ENCODE results near the gene PSD.
A peak's percentile ranks its signal among the peaks of the same experiment; 100 is the strongest.

Gene PSD

GRCh38 chr10:102432162-102432950 lies 13.8 kb upstream of the PSD start, which contains the start of gene CUEDC2:
Gene CUEDC2, minus strand, starts transcription at chr10:102432574. Its CDS starts 7,386 bp downstream, at chr10:102425188.
- peaks cover 6 to 33% (median 21%) of the 10 kb centered on the region in 5 donors for H3K4me1 ChIP-seq (ENCODE audit: control insufficient read depth in 5 of 5, insufficient read depth in 5 of 5, low read length in 5 of 5)

GRCh38 chr10:102431452-102432124 lies 13.0 kb upstream of the PSD start:
- peak overlapping the region; percentile 88 to 96 (median 89) for H3K4me3 ChIP-seq (ENCODE audit: low read depth in 1 of 5, low read length in 5 of 5)
- no peaks in the 10 kb centered on the region for H3K36me3 ChIP-seq (ENCODE audit: control insufficient read depth in 5 of 5, insufficient read depth in 5 of 5, low read length in 5 of 5)
- peaks cover 0 to 21% (median 12%) of the 10 kb centered on the region in 5 donors for H3K27me3 ChIP-seq (ENCODE audit: control insufficient read depth in 5 of 5, insufficient read depth in 4 of 5, low read length in 5 of 5)
- peak overlapping the region; percentile 73 to 98 (median 88) for H3K9ac ChIP-seq (ENCODE audit: low read length in 5 of 5)
- peaks cover 6 to 33% (median 21%) of the 10 kb centered on the region in 5 donors for H3K4me1 ChIP-seq (ENCODE audit: control insufficient read depth in 5 of 5, insufficient read depth in 5 of 5, low read length in 5 of 5)
- H3K27ac ChIP-seq (ENCODE audit: low read depth, low read length): peak overlapping the region; percentile 70
- H3K9me3 ChIP-seq (ENCODE audit: control insufficient read depth in 5 of 5, low read length in 5 of 5): no peaks in the 10 kb centered on the region

More at GRCh38 chr10:102432162-102432950, 13.8 kb upstream of the PSD start, which contains the start of gene CUEDC2:
- H3K4me3 ChIP-seq (ENCODE audit: low read depth in 1 of 5, low read length in 5 of 5): peak within 1 kb of the TSS; percentile 88 to 96 (median 89)
- H3K27me3 ChIP-seq (ENCODE audit: control insufficient read depth in 5 of 5, insufficient read depth in 4 of 5, low read length in 5 of 5): peaks cover 0 to 22% (median 12%) of the 10 kb centered on the region in 5 donors
- H3K9me3 ChIP-seq (ENCODE audit: control insufficient read depth in 5 of 5, low read length in 5 of 5): no peaks in the 10 kb centered on the region
- no peaks in the 10 kb centered on the region for H3K36me3 ChIP-seq (ENCODE audit: control insufficient read depth in 5 of 5, insufficient read depth in 5 of 5, low read length in 5 of 5)
- H3K9ac ChIP-seq (ENCODE audit: low read length in 5 of 5): peak within 1 kb of the TSS; percentile 73 to 98 (median 88)
- peak within 1 kb of the TSS; percentile 70 for H3K27ac ChIP-seq (ENCODE audit: low read depth, low read length)

- Histone ChIP-seq H3K27ac (ENCODE audit: low read depth, low read length) (no peak overlapping the region), H3K9me3 (ENCODE audit: control insufficient read depth in 5 of 5, low read length in 5 of 5) (no peaks in the 10 kb centered on the region), H3K4me3 (ENCODE audit: low read depth in 1 of 5, low read length in 5 of 5) (no peak overlapping the region), H3K36me3 (ENCODE audit: control insufficient read depth in 5 of 5, insufficient read depth in 5 of 5, low read length in 5 of 5) (peaks cover 0 to 6% (median 6%) of the 10 kb centered on the region in 5 donors), H3K4me1 (ENCODE audit: control insufficient read depth in 5 of 5, insufficient read depth in 5 of 5, low read length in 5 of 5) (peaks cover 6 to 23% (median 17%) of the 10 kb centered on the region in 5 donors), H3K27me3 (ENCODE audit: control insufficient read depth in 5 of 5, insufficient read depth in 4 of 5, low read length in 5 of 5) (peaks cover 0 to 8% (median 2%) of the 10 kb centered on the region in 5 donors), H3K9ac (ENCODE audit: low read length in 5 of 5) (no peak overlapping the region)
Observed at GRCh38 chr10:102429468-102429867, 10.9 kb upstream of the PSD start.

- no peak overlapping the region for H3K9ac ChIP-seq (ENCODE audit: low read length in 5 of 5)
- H3K4me1 ChIP-seq (ENCODE audit: control insufficient read depth in 5 of 5, insufficient read depth in 5 of 5, low read length in 5 of 5): peaks cover 8 to 25% (median 24%) of the 10 kb centered on the region in 5 donors
- H3K4me3 ChIP-seq (ENCODE audit: low read depth in 1 of 5, low read length in 5 of 5): no peak overlapping the region
- no peaks in the 10 kb centered on the region for H3K27me3 ChIP-seq (ENCODE audit: control insufficient read depth in 5 of 5, insufficient read depth in 4 of 5, low read length in 5 of 5)
- peaks cover 0 to 22% (median 19%) of the 10 kb centered on the region in 5 donors for H3K36me3 ChIP-seq (ENCODE audit: control insufficient read depth in 5 of 5, insufficient read depth in 5 of 5, low read length in 5 of 5)
- H3K27ac ChIP-seq (ENCODE audit: low read depth, low read length): no peak overlapping the region
- no peaks in the 10 kb centered on the region for H3K9me3 ChIP-seq (ENCODE audit: control insufficient read depth in 5 of 5, low read length in 5 of 5)
Observed at GRCh38 chr10:102426803-102427287, 8.3 kb upstream of the PSD start.

- Histone ChIP-seq H3K36me3 (ENCODE audit: control insufficient read depth in 5 of 5, insufficient read depth in 5 of 5, low read length in 5 of 5) (peaks cover 0 to 22% (median 19%) of the 10 kb centered on the region in 5 donors), H3K27ac (ENCODE audit: low read depth, low read length) (no peak overlapping the region), H3K9me3 (ENCODE audit: control insufficient read depth in 5 of 5, low read length in 5 of 5) (no peaks in the 10 kb centered on the region), H3K9ac (ENCODE audit: low read length in 5 of 5) (no peak overlapping the region), H3K27me3 (ENCODE audit: control insufficient read depth in 5 of 5, insufficient read depth in 4 of 5, low read length in 5 of 5) (no peaks in the 10 kb centered on the region), H3K4me1 (ENCODE audit: control insufficient read depth in 5 of 5, insufficient read depth in 5 of 5, low read length in 5 of 5) (peaks cover 3 to 28% (median 25%) of the 10 kb centered on the region in 5 donors), H3K4me3 (ENCODE audit: low read depth in 1 of 5, low read length in 5 of 5) (no peak overlapping the region)
Observed at GRCh38 chr10:102425444-102425843, 6.9 kb upstream of the PSD start.

GRCh38 chr10:102424916-102425315 lies 6.3 kb upstream of the PSD start:
- H3K4me1 ChIP-seq (ENCODE audit: control insufficient read depth in 5 of 5, insufficient read depth in 5 of 5, low read length in 5 of 5): peaks cover 3 to 33% (median 30%) of the 10 kb centered on the region in 5 donors
- no peak overlapping the region for H3K9ac ChIP-seq (ENCODE audit: low read length in 5 of 5)

GRCh38 chr10:102424145-102424544 lies 5.6 kb upstream of the PSD start:
- H3K27me3 ChIP-seq (ENCODE audit: control insufficient read depth in 5 of 5, insufficient read depth in 4 of 5, low read length in 5 of 5): no peaks in the 10 kb centered on the region
- peaks cover 3 to 41% (median 38%) of the 10 kb centered on the region in 5 donors for H3K4me1 ChIP-seq (ENCODE audit: control insufficient read depth in 5 of 5, insufficient read depth in 5 of 5, low read length in 5 of 5)
- H3K36me3 ChIP-seq (ENCODE audit: control insufficient read depth in 5 of 5, insufficient read depth in 5 of 5, low read length in 5 of 5): peaks cover 0 to 22% (median 19%) of the 10 kb centered on the region in 5 donors
- H3K4me3 ChIP-seq (ENCODE audit: low read depth in 1 of 5, low read length in 5 of 5): no peak overlapping the region
- no peak overlapping the region for H3K9ac ChIP-seq (ENCODE audit: low read length in 5 of 5)
- no peak overlapping the region for H3K27ac ChIP-seq (ENCODE audit: low read depth, low read length)
- H3K9me3 ChIP-seq (ENCODE audit: control insufficient read depth in 5 of 5, low read length in 5 of 5): no peaks in the 10 kb centered on the region

More at GRCh38 chr10:102424916-102425315, 6.3 kb upstream of the PSD start:
- Histone ChIP-seq H3K36me3 (ENCODE audit: control insufficient read depth in 5 of 5, insufficient read depth in 5 of 5, low read length in 5 of 5) (peaks cover 0 to 22% (median 19%) of the 10 kb centered on the region in 5 donors), H3K27me3 (ENCODE audit: control insufficient read depth in 5 of 5, insufficient read depth in 4 of 5, low read length in 5 of 5) (no peaks in the 10 kb centered on the region), H3K4me3 (ENCODE audit: low read depth in 1 of 5, low read length in 5 of 5) (no peak overlapping the region), H3K9me3 (ENCODE audit: control insufficient read depth in 5 of 5, low read length in 5 of 5) (no peaks in the 10 kb centered on the region), H3K27ac (ENCODE audit: low read depth, low read length) (no peak overlapping the region)

GRCh38 chr10:102423372-102423968 lies 4.9 kb upstream of the PSD start:
- Histone ChIP-seq H3K27ac (ENCODE audit: low read depth, low read length) (no peak overlapping the region), H3K4me3 (ENCODE audit: low read depth in 1 of 5, low read length in 5 of 5) (peak overlapping the region in 4 of 5 donors; percentile 95 to 98 (median 96)), H3K4me1 (ENCODE audit: control insufficient read depth in 5 of 5, insufficient read depth in 5 of 5, low read length in 5 of 5) (peaks cover 3 to 45% (median 41%) of the 10 kb centered on the region in 5 donors), H3K9me3 (ENCODE audit: control insufficient read depth in 5 of 5, low read length in 5 of 5) (no peaks in the 10 kb centered on the region), H3K27me3 (ENCODE audit: control insufficient read depth in 5 of 5, insufficient read depth in 4 of 5, low read length in 5 of 5) (peaks cover 0 to 1% (median under 1%) of the 10 kb centered on the region in 5 donors), H3K36me3 (ENCODE audit: control insufficient read depth in 5 of 5, insufficient read depth in 5 of 5, low read length in 5 of 5) (peaks cover 0 to 22% (median 19%) of the 10 kb centered on the region in 5 donors), H3K9ac (ENCODE audit: low read length in 5 of 5) (peak overlapping the region in 2 of 5 donors; percentile 84 to 88)

- Histone ChIP-seq H3K36me3 (ENCODE audit: control insufficient read depth in 5 of 5, insufficient read depth in 5 of 5, low read length in 5 of 5) (peaks cover 0 to 22% (median 19%) of the 10 kb centered on the region in 5 donors), H3K9ac (ENCODE audit: low read length in 5 of 5) (peak overlapping the region in 4 of 5 donors; percentile 80 to 88 (median 84)), H3K4me1 (ENCODE audit: control insufficient read depth in 5 of 5, insufficient read depth in 5 of 5, low read length in 5 of 5) (peaks cover 3 to 45% (median 41%) of the 10 kb centered on the region in 5 donors), H3K4me3 (ENCODE audit: low read depth in 1 of 5, low read length in 5 of 5) (peak overlapping the region; percentile 55 to 98 (median 95)), H3K27ac (ENCODE audit: low read depth, low read length) (peak overlapping the region; percentile 81), H3K27me3 (ENCODE audit: control insufficient read depth in 5 of 5, insufficient read depth in 4 of 5, low read length in 5 of 5) (peaks cover 5 to 8% (median 7%) of the 10 kb centered on the region in 5 donors), H3K9me3 (ENCODE audit: control insufficient read depth in 5 of 5, low read length in 5 of 5) (no peaks in the 10 kb centered on the region)
Observed at GRCh38 chr10:102422545-102423129, 4.1 kb upstream of the PSD start.
